Naive thymus-derived CD8-positive, alpha-beta T cell (primary cell): ENCODE results near the gene PARD3. TPM values are rescaled to one million over a fixed set of nuclear protein-coding genes. Genes with fewer than 3 reads are reported as not detected.

ENCODE experiments used
- ATAC-seq, 2 donors: fragments of 150-1000 bp; cut with Tn5 transposase in 1 of 2; sonication (Bioruptor Pico), chemical (Tn5 transposase) in 1 of 2; 1 replicate in 1 of 2; 2 replicates in 1 of 2; pipeline ENCODE4 v1.10.0; 2021; ENCODE audit warnings: mild to moderate bottlenecking in 2 of 2, moderate library complexity in 2 of 2
- POLR2A ChIA-PET: fragments of 350-600 bp; sonication (Branson Sonifier 250); formaldehyde crosslinking; loops from one replicate; lab custom pipeline; 2021; ENCODE audit warnings: antibody characterized with exemption; lab: Charles Lee
- DNase-seq, 10 donors: peaks; one replicate each; pipeline versions ENCODE4 v3.0.0 to v3.0.0-alpha.2; 2020 to 2022
- H3K27ac Mint-ChIP-seq, 10 donors: one replicate each; pipeline ENCODE4 v1.8.0; 2020 to 2022; ENCODE audit warnings: mild to moderate bottlenecking in 10 of 10, mixed read lengths in 10 of 10, moderate library complexity in 4 of 10, inconsistent platforms in 1 of 10
- H3K27me3 Mint-ChIP-seq, 5 donors: one replicate each; pipeline ENCODE4 v1.8.0; 2021 to 2022; ENCODE audit warnings: mixed read lengths in 5 of 5
- H3K36me3 Mint-ChIP-seq, 3 donors: one replicate each; pipeline ENCODE4 v1.8.0; 2020 to 2022; ENCODE audit warnings: mixed read lengths in 3 of 3, mild to moderate bottlenecking in 2 of 3, inconsistent platforms in 1 of 3
- H3K4me1 Mint-ChIP-seq, 4 donors: one replicate each; pipeline ENCODE4 v1.8.0; 2021 to 2022; ENCODE audit warnings: mixed read lengths in 4 of 4
- H3K4me3 Mint-ChIP-seq, 10 donors: one replicate each; pipeline ENCODE4 v1.8.0; 2020 to 2022; ENCODE audit warnings: mild to moderate bottlenecking in 10 of 10, mixed read lengths in 10 of 10, moderate library complexity in 6 of 10, inconsistent platforms in 1 of 10
- H3K9me3 Mint-ChIP-seq, 9 donors: one replicate each; pipeline ENCODE4 v1.8.0; 2020 to 2022; ENCODE audit warnings: mixed read lengths in 9 of 9, mild to moderate bottlenecking in 3 of 9, inconsistent platforms in 1 of 9, moderate library complexity in 1 of 9
- polyA plus RNA-seq, 3 donors: library from polyadenylated mRNA; unstranded; fragments of 300-500 nt; fragmentation: Illumina TruSeq; gene quantifications; one replicate each; pipeline ENCODE4 v1.2.3, GENCODE V29; 2021
- total RNA-seq, 8 experiments: library from RNA in 2 of 8; stranded (reverse) in 2 of 8; gene quantifications; one replicate each; pipeline ENCODE4 v1.2.3 and lab custom pipeline; 2021 to 2026

PARD3 gene
- total and polyA plus RNA-seq, 5 experiments from 2014 or later, result 0.10 to 0.51 (median 0.18) TPM

- H3K27me3 Mint-ChIP-seq, result peaks cover 0 to 5% (median 0%) of the 10 kb centered on the region in 5 donors
- H3K4me1 Mint-ChIP-seq, result peaks cover 6 to 19% (median 11%) of the 10 kb centered on the region in 4 donors
- ATAC-seq (no peak), DNase-seq (no peak)
- POLR2A ChIA-PET, result no interaction called here
- H3K36me3 Mint-ChIP-seq, result no peaks in the 10 kb centered on the region
- H3K9me3 Mint-ChIP-seq, result no peaks in the 10 kb centered on the region
- H3K4me3 Mint-ChIP-seq, result no peak overlapping the region
- no peak overlapping the region for H3K27ac Mint-ChIP-seq
These were observed 180.0 kb downstream of the PARD3 start for GRCh38 chr10:34635111-34635510.

DNA sequence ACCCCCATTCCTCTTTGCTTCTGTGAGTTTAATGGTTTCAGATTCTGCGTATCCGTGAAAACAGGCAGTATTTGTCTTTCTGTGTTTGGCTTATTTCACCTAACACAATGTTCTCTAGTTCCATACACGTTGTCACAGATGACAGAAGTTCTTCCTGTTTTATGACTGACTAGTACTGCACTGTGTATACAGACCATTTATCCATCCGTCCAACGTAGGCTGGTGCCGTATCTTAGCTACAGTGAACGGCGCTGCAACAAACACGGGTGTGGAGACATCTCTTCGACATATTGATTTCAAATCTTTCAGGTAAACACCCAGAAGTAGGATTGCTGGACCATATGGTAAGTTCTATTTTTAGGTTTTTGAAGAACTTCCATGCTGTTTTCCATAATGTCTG, 181.7 kb downstream of the PARD3 start:
- Mint-ChIP-seq H3K36me3 (no peaks in the 10 kb centered on the region), H3K4me1 (peaks cover 5 to 17% (median 10%) of the 10 kb centered on the region in 4 donors), H3K9me3 (no peaks in the 10 kb centered on the region), H3K4me3 (no peak overlapping the region), H3K27me3 (peaks cover 0 to 4% (median 0%) of the 10 kb centered on the region in 5 donors), H3K27ac (no peak overlapping the region)
- DNase-seq (no peak), ATAC-seq (no peak)
- POLR2A ChIA-PET, result no interaction called here

DNA sequence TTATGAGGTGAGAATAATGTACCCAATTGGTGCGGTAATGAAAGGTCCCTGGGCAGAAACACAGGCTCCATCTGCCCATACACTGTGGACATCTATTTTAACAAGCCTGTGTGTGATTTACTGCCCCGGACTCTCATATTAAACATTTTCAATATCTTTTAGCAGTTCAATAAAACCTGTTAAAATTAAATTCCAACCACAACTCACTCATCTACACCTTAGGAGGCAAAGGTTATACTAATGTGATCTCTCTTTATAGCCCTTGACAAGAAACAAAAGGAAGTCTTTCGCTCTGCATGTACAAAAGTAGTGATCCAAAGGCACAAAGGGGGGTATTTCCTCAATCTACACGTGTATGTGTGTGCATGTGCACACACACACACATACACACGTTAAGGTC, 186.0 kb downstream of the PARD3 start:
- Mint-ChIP-seq H3K9me3 (no peaks in the 10 kb centered on the region), H3K27me3 (no peaks in the 10 kb centered on the region), H3K36me3 (no peaks in the 10 kb centered on the region), H3K27ac (no peak overlapping the region), H3K4me1 (no peaks in the 10 kb centered on the region), H3K4me3 (no peak overlapping the region)
- ATAC-seq (no peak), DNase-seq (no peak)
- POLR2A ChIA-PET, result no interaction called here

DNA sequence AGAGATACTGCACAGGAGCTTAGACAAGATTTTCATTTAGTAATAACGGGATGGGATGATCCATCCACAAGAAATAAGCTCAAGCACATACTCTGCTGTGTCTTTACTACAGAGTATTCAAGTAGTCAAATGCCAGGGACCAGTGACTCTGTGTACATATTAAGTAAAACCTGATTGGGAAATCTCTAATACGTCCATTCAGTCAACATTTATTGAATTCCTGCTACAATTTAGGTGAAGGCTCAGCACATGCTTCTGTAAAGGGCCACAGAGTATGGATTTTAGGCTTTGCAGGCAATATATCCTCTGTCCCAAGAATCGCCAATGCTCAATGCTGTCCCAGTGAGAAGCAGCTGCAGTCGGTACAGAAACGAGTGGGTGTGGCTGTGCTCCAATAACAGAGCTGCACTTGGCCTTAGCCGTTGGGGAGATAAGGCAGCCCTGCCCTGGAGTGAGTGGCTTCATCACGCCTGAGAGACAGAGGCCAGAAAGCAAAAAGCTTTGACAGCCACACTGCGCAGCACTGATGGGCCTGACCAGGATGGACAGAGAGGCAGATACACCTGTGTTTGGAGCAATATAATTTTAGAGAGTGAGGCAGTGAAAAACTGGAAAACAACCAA, 186.8 kb downstream of the PARD3 start:
- H3K4me1 Mint-ChIP-seq, result no peaks in the 10 kb centered on the region
- no peaks in the 10 kb centered on the region for H3K36me3 Mint-ChIP-seq
- POLR2A ChIA-PET, result no interaction called here
- H3K27ac Mint-ChIP-seq, result no peak overlapping the region
- no peak overlapping the region for H3K4me3 Mint-ChIP-seq
- DNase-seq (no peak), ATAC-seq (no peak)
- H3K9me3 Mint-ChIP-seq, result no peaks in the 10 kb centered on the region
- no peaks in the 10 kb centered on the region for H3K27me3 Mint-ChIP-seq

GRCh38 chr10:34627741-34628140, 187.4 kb downstream of the PARD3 start:
- Mint-ChIP-seq H3K4me3 (no peak overlapping the region), H3K27me3 (no peaks in the 10 kb centered on the region), H3K27ac (no peak overlapping the region), H3K9me3 (no peaks in the 10 kb centered on the region), H3K36me3 (no peaks in the 10 kb centered on the region), H3K4me1 (no peaks in the 10 kb centered on the region)
- DNase-seq (no peak), ATAC-seq (no peak)
- POLR2A ChIA-PET, result no interaction called here

GRCh38 chr10:34627331-34627730, 187.8 kb downstream of the PARD3 start:
- Mint-ChIP-seq H3K4me3 (no peak overlapping the region), H3K9me3 (no peaks in the 10 kb centered on the region), H3K4me1 (no peaks in the 10 kb centered on the region), H3K36me3 (no peaks in the 10 kb centered on the region), H3K27ac (no peak overlapping the region), H3K27me3 (no peaks in the 10 kb centered on the region)
- ATAC-seq (no peak), DNase-seq (no peak)
- POLR2A ChIA-PET, result interaction anchor here (0.7 kb wide), 1 partner anchor 175 kb away, joined by 3 read pairs; no protein-coding TSS in a partner anchor

- H3K4me3 Mint-ChIP-seq, result no peak overlapping the region
- no peak for DNase-seq
- no peak for ATAC-seq
- POLR2A ChIA-PET, result no interaction called here
- no peaks in the 10 kb centered on the region for H3K9me3 Mint-ChIP-seq
- H3K27ac Mint-ChIP-seq, result no peak overlapping the region
- no peaks in the 10 kb centered on the region for H3K4me1 Mint-ChIP-seq
- H3K36me3 Mint-ChIP-seq, result no peaks in the 10 kb centered on the region
- no peaks in the 10 kb centered on the region for H3K27me3 Mint-ChIP-seq
These were observed 188.8 kb downstream of the PARD3 start for GRCh38 chr10:34626158-34626880.

GRCh38 chr10:34624323-34625153, 190.6 kb downstream of the PARD3 start:
- Mint-ChIP-seq H3K9me3 (no peaks in the 10 kb centered on the region), H3K36me3 (no peaks in the 10 kb centered on the region), H3K4me1 (no peaks in the 10 kb centered on the region), H3K27ac (no peak overlapping the region), H3K4me3 (no peak overlapping the region), H3K27me3 (no peaks in the 10 kb centered on the region)
- ATAC-seq (peak in 1 of 2 donors; percentile 14), DNase-seq (no peak)
- POLR2A ChIA-PET, result no interaction called here

DNA sequence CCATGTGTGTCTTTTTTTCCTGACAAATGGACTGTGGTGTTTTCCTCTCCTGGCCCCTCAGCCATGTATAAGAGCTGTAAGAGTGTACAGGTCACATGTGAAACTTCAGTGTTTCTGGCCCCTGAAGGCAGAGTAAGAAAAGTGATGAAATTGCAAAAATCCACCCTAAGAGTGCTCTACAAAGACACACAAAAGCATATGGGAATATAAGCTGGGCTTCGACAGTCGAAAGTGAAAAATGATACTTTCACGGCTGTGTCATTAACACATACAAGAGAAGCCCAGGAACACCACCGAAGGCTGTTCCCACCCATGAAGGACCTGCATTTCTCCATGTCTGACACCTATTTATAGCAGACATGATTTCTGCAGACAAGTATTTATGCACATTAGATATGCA, 192.2 kb downstream of the PARD3 start:
- no peak overlapping the region for H3K27ac Mint-ChIP-seq
- no peak for ATAC-seq
- no peak for DNase-seq
- no peak overlapping the region for H3K4me3 Mint-ChIP-seq
- POLR2A ChIA-PET, result no interaction called here
- H3K9me3 Mint-ChIP-seq, result no peaks in the 10 kb centered on the region
- H3K27me3 Mint-ChIP-seq, result no peaks in the 10 kb centered on the region
- H3K4me1 Mint-ChIP-seq, result no peaks in the 10 kb centered on the region
- H3K36me3 Mint-ChIP-seq, result no peaks in the 10 kb centered on the region

GRCh38 chr10:34618611-34619010, 196.5 kb downstream of the PARD3 start:
- no peak overlapping the region for H3K27ac Mint-ChIP-seq
- H3K9me3 Mint-ChIP-seq, result no peaks in the 10 kb centered on the region
- H3K4me1 Mint-ChIP-seq, result no peaks in the 10 kb centered on the region
- no peak overlapping the region for H3K4me3 Mint-ChIP-seq
- H3K36me3 Mint-ChIP-seq, result no peaks in the 10 kb centered on the region
- ATAC-seq (no peak), DNase-seq (no peak)
- POLR2A ChIA-PET, result no interaction called here
- H3K27me3 Mint-ChIP-seq, result peaks cover 0 to 8% (median 4%) of the 10 kb centered on the region in 5 donors

DNA sequence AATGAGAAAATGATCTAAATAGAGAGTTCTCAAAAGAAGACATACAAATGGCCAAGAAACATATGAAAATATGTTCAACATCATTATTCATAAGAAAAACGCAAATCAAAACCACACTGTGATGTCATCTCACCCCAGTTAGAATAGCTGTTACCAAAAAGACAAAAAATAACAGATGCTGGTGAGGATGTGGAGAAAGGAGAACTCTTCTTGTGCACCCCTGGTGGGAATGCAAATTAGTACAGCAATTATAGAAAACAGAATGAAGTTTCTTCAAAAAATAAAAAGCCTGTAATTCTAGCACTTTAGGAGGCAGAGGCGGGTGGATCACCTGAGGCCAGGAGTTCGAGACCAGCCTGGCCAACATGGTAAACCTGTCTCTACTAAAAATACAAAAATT, 199.3 kb downstream of the PARD3 start:
- Mint-ChIP-seq H3K36me3 (no peaks in the 10 kb centered on the region), H3K27me3 (peaks cover 0 to 8% (median 5%) of the 10 kb centered on the region in 5 donors), H3K4me3 (no peak overlapping the region), H3K27ac (no peak overlapping the region), H3K9me3 (no peaks in the 10 kb centered on the region), H3K4me1 (no peaks in the 10 kb centered on the region)
- DNase-seq (no peak), ATAC-seq (no peak)
- POLR2A ChIA-PET, result no interaction called here

DNA sequence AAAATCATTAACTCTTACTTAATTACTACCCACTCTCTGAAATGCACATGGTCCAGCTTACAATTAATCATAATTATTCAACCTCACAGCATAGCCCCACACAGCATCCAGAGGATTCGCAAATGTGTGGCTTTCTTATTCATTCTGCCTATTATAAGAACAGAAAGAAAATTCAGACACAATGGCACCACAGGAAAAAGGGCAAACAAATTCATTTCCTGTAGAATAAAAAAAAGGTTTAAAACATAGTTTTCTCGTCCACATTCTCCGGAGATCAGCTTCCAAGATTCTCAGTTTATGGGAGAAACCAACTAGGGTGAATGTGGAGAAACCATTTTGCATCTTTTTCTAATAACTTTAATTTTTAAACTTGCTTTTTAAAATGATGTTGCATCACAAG, 201.6 kb downstream of the PARD3 start:
- POLR2A ChIA-PET, result no interaction called here
- ATAC-seq (no peak), DNase-seq (no peak)
- H3K27me3 Mint-ChIP-seq, result peaks cover 0 to 8% (median 5%) of the 10 kb centered on the region in 5 donors
- no peak overlapping the region for H3K27ac Mint-ChIP-seq
- no peaks in the 10 kb centered on the region for H3K36me3 Mint-ChIP-seq
- no peaks in the 10 kb centered on the region for H3K9me3 Mint-ChIP-seq
- no peak overlapping the region for H3K4me3 Mint-ChIP-seq
- no peaks in the 10 kb centered on the region for H3K4me1 Mint-ChIP-seq

DNA sequence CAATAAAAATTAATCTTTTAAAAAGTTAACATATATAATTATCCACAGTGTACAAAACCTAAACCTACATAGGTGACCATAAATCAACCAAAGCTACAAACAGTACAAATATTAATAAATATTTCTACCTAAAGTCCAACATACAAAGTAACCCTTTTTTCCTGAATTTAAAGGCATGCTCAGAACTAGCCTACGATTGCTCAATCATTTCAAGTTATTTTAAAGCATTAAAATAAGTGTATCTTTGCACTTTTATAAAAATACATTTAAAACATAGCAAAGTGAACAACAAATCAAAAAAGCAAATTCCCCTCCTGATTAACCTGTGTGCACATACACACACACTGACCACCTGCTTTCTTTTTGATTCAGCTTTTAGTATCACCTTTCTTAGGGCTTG, 202.2 kb downstream of the PARD3 start:
- DNase-seq (no peak), ATAC-seq (no peak)
- no peak overlapping the region for H3K27ac Mint-ChIP-seq
- H3K27me3 Mint-ChIP-seq, result peaks cover 0 to 8% (median 5%) of the 10 kb centered on the region in 5 donors
- H3K4me3 Mint-ChIP-seq, result no peak overlapping the region
- H3K36me3 Mint-ChIP-seq, result no peaks in the 10 kb centered on the region
- POLR2A ChIA-PET, result no interaction called here
- H3K9me3 Mint-ChIP-seq, result no peaks in the 10 kb centered on the region
- H3K4me1 Mint-ChIP-seq, result no peaks in the 10 kb centered on the region
